Posterior cingulate gyrus (tissue), 11 donors: Measurements from ENCODE around the gene FXR2.

Experiments used
- DNase-seq, 10 donors: peaks; one replicate each; pipeline versions ENCODE4 v3.0.0 to v3.0.0-alpha.2; 2020 to 2021; ENCODE audit warnings: mixed read lengths in 3 of 10
- intact Hi-C: fragments of 100-400 bp; cut with DNase I; formaldehyde crosslinking; loops from one replicate; pipeline ENCODE4 v1.15.1; 2023

Gene FXR2

DNA sequence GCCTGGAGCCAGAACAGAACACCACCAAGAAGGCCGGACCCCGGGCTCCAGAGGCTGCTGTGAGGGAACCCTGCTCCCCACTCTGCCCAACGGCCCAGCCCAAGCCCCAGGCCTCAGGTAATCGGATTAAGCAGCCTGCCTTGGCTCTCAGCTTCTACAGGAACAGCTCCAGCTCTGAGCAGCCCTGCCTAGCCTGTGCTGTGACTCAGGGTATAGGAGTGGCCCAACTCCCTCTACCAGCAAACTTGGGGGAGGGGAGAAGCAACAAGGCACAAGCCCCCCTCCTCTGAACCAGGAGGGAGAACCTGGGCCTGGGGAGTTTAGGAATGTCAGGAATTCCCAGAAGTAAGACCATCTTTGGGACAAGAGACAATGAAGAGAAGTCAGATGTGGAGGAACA, 24.0 kb downstream of the FXR2 start:
- DNase-seq, result peak in 1 of 10 donors; percentile 42
- intact Hi-C loops, result no loop called here

DNA sequence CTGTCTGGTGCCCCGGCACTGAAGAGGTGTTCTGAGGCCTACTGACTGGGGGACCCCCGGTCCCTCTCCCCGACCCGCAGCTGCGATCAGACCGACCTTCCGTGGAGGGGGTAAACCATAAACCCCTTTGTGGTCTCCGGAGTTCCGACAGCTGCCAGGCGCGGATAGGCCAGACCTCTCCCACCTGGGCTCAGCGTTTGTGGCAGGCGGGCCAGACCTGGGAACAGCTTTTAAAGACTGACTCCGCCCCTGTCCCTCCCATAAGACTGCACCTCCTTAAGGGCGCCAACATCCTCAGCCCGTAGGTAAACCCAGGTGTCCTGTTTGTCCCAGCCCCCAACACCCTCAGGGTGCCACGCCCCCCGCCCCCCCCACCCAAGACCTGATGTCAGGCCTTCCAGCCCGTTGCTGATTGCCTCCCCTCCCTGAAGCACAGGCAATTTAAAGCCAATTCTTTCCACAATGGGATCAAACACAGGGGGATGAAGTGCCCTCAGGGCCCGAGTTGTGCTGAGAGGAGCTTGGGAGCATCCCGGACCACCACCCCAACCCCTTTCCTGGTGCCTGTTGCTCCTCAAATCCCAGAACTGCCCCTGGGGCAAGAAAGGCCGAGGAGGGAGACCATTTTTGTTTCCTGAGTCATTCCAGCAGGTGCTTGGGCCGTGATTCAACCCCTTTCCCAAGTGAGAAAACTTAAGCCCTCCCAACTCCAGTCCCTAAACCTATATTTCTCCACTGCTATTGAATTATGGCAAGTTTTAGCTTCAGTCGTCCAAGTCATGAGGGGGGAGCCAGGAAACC, 24.6 kb downstream of the FXR2 start, which contains the start of gene SOX15:
SOX15 (minus strand) TSS at position 204 of the 801 bp plus-strand sequence. CDS start 418 bp downstream, outside the sequence.
- intact Hi-C loops, result loop anchor here (10.0 kb wide), 1 partner anchor 155 kb away; the partner anchor contains the start of genes FGF11 and TMEM102

DNA sequence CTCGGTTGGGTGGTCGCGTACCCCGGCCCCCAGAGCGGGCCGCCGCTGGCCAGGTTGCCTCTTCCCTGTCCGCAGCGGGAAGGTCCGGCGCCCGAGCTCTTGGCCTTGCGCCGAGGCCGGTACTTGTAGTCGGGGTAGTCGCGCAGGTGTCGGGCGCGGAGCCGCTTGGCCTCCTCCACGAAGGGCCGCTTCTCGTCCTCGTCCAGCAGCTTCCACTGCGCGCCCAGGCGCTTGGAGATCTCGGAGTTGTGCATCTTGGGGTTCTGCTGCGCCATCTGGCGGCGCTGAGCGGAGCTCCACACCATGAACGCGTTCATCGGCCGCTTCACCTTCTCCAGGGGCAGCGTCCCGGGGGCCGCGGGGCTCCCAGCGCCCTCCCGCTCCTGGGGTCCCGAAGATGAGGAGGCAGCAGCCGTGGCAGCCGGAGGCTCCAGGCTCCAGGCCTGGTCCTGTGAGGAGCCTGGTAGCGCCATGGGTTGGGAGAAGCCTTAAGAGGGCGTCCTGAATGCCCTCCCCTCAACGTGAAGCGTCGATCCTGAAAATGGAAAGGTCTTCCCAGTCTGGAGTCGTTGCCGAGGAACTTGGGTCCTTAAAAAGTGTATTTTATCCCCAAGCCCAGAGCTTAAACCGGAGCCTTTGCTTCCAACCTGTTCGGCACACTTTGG, 25.4 kb downstream of the FXR2 start:
- DNase-seq, result peak; percentile 74 to 98 (median 88)
- intact Hi-C loops, result loop anchor here (10.0 kb wide), 1 partner anchor 155 kb away; the partner anchor contains the start of genes FGF11 and TMEM102

More for the DNA sequence above, 24.6 kb downstream of the FXR2 start, which contains the start of gene SOX15:
- DNase-seq, result peak in 1 of 10 donors; percentile 81

DNA sequence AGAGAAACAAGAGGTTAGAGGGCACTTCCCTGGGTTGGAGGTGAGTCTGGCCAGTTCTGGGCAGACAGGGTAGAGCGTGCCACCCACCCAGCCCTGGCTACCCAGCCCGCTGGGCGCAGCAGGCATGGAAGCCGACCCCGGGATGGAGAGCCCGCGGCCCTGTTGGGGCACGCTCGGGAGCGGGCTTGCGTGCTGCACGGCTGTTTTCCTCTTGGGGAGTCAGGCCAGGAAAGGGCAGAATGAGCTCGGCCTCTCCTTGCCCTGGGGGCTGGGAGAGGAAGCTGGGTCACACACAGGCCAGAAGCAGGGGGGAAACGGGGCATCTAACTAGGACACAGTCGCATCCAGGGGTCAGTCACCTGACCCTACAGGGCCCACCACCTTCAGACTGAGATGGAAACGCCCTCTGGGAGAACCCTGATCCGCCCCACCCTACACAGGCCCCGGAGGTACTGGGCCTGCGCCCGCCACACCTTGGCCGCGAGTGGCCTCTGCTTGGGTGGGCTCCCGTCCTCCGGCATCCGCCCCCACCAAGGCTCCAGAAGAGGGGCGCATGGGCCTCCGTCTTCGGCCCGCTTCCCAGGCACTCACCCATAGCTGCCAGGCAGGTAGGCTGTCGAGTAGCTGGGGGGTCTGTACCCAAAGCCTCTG, 26.0 kb downstream of the FXR2 start:
- intact Hi-C loops, result loop anchor here (10.0 kb wide), 1 partner anchor 154 kb away; the partner anchor contains the start of genes FGF11 and TMEM102
- peak in 2 of 10 donors; percentile 77 to 79 for DNase-seq

DNA sequence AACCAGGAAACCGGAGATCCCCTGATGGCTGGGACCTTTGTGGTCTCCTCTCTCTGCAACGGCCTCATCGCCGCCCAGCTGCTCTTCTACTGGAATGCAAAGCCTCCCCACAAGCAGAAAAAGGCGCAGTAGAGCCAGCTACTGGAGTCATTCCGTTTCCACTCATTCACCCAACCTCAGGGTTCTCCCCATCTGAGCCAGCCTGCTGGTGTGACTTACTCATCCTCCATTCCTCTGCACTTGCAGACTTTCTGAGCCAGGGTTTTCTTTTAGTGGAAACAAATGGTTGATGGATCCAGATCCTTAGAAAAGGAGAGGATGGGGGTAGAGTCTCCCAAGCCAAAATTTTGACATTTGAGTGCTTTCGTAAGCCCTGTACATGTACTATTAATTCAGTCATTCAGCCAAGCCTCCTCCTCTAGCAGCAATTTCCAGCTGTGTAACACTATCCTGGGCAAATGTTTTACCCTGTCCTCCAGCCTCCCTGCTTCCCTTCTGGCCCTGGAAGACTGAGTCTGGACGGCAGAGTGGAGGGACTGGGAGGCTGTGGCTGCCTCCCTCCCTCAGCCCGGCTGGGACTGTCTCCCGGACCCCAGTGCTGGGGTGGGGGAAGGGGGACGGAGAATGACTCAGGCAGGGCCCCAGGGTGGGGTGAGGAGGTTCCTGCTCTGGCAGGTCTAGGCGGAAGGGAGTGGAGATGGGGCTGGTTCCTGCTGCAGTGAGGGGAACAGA, 27.1 kb downstream of the FXR2 start:
- peak in 2 of 10 donors; percentile 69 to 81 for DNase-seq
- intact Hi-C loops, result loop anchor here (10.0 kb wide), 1 partner anchor 153 kb away; the partner anchor contains the start of genes FGF11 and TMEM102

DNA sequence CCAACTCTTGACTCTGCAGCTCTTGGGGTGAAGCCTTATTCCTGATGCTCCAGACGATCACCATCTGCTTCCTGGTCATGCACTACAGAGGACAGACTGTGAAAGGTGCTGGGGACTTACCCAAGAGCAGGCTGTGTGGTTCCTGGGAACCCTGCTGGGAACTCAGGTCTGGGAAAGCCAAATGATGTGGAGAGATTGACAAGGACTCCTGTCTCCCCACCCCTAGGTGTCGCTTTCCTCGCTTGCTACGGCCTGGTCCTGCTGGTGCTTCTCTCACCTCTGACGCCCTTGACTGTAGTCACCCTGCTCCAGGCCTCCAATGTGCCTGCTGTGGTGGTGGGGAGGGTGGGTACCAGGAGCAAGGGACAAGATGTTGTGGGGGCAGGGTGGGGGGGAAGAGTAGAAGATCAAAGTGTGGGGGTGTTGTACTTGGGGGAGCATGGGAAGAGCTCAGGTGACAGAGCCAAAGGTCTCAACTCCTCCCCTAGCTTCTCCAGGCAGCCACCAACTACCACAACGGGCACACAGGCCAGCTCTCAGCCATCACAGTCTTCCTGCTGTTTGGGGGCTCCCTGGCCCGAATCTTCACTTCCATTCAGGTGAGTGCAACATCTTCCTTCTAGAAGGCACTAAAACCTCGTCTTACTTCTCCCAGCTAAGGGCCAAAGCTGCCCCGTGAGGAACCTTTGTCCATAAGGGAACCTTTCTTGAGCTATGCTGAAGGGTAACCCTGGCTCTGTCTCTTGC, 27.9 kb downstream of the FXR2 start:
- intact Hi-C loops, result loop anchor here (10.0 kb wide), 1 partner anchor 152 kb away; the partner anchor contains the start of genes FGF11 and TMEM102
- DNase-seq, result peak in 2 of 10 donors; percentile 45

DNA sequence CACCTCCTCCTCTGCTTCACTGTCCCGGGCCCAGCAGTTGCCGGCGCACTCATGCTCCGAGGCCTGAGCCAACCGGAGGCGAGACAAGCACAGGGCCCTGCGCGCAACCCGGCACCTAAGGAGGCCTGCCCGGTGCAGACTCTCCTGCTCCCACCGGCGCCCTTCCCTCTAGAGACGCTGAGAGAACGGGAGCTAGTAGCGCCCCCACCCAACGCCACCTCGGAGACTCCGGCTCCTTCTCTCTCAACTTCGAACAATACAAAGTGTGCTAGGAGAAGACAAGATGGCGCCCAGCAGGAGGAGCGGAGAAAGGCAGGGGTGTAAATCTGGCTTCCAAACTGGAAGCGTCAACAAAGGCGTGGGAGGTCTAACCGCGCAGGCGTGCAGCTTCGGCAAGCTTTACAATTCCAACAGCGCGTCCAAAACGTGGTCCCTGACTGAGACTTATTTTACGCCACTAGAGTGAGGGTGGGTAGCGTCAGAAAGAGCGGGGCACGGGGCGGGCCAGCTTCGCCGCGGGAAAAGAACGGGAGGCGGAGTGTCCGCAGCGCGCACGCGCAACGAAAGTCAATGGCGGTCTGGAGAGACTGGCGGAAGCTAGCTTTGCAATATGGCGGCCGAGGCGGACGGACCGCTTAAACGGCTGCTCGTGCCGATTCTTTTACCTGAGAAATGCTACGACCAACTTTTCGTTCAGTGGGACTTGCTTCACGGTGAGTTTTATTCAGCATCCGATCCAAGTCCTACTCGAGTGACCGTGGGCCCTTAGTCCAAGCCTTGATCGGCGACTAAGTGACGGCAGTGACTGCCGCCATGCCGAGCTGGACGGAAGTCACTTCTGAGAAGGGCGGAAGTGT, 31.2 kb downstream of the FXR2 start, which contains the start of gene MPDU1:
MPDU1 (plus strand) TSS at position 600 of the 857 bp plus-strand sequence; CDS start at position 611, 11 bp downstream.
- peak; percentile 93 to 99 (median 95) for DNase-seq
- intact Hi-C loops, result loop anchor here (1.0 to 10.0 kb wide), 2 partner anchors 10 to 149 kb away; partner anchors contain the start of genes FGF11 and TMEM102

DNA sequence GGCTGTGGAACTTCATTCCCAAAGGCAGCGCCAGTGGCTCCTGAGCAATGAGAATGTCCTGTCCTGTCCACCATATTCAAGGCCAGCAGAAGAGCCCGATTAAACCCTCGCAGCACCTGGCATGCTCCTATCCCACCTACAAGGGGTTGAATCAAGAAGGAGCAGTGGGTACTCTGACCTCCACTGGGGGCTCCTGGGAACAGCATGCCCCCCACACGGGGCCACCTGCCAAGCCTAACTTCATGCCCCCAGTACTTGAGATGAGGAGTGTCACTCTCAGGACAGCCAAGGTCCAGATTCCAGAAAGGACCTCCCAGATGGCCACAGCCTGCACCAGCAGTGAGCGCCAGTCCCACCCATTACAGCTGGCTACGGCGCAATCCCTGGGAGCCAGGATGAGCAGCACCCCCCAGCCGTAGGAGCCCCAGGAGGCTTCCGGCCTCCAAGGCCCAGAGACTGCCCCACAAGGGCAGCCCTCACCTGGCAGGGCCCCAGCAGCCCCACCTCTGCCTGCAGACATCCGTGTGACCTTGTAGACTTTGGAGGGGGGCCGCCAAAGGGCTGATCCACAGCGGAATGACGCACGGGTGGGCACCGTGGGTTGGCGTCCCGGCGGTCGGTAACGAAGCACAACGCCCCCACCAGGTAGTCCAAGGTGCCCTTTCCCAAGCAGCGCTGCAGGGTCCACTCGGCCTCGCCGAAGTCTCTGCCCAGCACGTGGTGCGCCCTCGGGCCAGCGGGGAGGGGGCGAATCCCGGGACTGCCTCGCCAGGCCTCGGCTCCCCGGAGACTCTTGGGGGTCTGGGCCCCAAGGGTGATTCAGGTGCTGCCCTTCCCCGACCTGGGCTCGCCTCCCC, 32.1 kb downstream of the FXR2 start:
- intact Hi-C loops, result loop anchor here (1.0 to 10.0 kb wide), 2 partner anchors 9 to 148 kb away; partner anchors contain the start of genes FGF11 and TMEM102
- peak in 2 of 10 donors; percentile 71 to 88 for DNase-seq

DNA sequence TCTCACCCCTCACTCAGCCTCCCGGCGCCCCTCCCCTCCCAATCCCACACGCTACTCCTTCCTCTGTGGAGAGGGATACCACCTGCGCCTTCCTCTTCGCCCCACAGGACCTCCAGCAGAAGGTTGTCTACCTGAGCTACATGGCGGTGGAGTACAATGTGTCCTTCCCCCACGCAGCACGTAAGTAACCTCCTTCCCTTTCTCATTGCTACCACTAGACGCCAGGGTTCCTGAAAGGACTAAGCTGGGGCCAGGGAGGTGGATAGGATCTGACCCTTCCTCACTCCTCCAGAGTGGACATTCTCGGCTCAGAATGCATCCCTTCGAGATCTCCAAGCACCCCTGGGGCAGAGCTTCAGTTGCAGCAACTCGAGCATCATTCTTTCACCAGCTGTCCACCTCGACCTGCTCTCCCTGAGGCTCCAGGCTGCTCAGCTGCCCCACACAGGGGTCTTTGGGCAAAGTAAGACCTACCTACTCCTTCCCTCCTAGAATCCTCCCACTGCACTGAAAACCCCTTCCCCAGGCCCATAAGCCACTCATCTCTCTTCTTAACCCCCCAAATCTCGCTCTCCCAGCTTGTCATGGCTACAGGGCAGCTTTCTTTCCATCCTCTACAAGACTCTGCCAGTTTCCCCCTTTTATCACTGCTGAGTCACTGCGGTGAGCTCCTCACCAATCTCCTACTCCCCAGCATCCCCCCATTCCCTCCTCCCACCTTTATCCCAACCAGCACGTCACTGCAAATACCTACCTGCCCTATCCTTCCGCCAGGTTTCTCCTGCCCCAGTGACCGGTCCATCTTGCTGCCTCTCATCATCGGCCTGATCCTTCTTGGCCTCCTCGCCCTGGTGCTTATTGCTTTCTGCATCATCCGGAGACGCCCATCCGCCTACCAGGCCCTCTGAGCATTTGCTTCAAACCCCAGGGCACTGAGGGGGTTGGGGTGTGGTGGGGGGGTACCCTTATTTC, 33.8 kb downstream of the FXR2 start:
- peak in 1 of 10 donors; percentile 53 for DNase-seq
- intact Hi-C loops, result loop anchor here (10.0 kb wide), 1 partner anchor 146 kb away; the partner anchor contains the start of genes FGF11 and TMEM102

DNA sequence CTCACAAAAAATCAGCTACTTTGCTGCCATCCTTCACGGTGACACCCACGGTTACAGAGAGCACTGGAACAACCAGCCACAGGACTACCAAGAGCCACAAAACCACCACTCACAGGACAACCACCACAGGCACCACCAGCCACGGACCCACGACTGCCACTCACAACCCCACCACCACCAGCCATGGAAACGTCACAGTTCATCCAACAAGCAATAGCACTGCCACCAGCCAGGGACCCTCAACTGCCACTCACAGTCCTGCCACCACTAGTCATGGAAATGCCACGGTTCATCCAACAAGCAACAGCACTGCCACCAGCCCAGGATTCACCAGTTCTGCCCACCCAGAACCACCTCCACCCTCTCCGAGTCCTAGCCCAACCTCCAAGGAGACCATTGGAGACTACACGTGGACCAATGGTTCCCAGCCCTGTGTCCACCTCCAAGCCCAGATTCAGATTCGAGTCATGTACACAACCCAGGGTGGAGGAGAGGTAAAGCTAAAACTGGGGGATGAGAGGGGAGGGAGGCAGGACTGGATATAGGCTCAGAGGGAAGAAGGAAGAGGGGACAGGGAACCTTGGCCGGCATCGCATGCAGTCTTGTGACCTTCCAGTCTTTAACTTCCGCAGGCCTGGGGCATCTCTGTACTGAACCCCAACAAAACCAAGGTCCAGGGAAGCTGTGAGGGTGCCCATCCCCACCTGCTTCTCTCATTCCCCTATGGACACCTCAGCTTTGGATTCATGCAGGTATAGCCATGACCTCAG, 34.7 kb downstream of the FXR2 start:
- DNase-seq, result peak in 1 of 10 donors; percentile 43
- intact Hi-C loops, result loop anchor here (10.0 kb wide), 1 partner anchor 145 kb away; the partner anchor contains the start of genes FGF11 and TMEM102

DNA sequence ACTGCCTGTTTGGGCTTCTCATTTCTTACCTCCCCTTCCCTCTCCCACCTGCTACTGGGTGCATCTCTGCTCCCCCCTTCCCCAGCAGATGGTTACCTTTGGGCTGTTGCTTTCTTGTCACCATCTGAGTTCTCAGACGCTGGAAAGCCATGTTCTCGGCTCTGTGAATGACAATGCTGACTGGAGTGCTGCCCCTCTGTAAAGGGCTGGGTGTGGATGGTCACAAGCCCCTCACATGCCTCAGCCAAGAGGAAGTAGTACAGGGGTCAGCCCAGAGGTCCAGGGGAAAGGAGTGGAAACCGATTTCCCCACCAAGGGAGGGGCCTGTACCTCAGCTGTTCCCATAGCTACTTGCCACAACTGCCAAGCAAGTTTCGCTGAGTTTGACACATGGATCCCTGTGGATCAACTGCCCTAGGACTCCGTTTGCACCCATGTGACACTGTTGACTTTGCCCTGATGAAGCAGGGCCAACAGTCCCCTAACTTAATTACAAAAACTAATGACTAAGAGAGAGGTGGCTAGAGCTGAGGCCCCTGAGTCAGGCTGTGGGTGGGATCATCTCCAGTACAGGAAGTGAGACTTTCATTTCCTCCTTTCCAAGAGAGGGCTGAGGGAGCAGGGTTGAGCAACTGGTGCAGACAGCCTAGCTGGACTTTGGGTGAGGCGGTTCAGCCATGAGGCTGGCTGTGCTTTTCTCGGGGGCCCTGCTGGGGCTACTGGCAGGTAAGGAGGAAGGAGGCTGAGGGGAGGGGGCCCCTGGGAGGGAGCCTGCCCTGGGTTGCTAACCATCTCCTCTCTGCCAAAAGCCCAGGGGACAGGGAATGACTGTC, 35.5 kb downstream of the FXR2 start, which contains the start of gene CD68:
CD68 (plus strand) TSS at position 638 of the 833 bp plus-strand sequence; CDS start at position 678, 40 bp downstream.
- intact Hi-C loops, result no loop called here
- DNase-seq, result peak in 1 of 10 donors; percentile 34

DNA sequence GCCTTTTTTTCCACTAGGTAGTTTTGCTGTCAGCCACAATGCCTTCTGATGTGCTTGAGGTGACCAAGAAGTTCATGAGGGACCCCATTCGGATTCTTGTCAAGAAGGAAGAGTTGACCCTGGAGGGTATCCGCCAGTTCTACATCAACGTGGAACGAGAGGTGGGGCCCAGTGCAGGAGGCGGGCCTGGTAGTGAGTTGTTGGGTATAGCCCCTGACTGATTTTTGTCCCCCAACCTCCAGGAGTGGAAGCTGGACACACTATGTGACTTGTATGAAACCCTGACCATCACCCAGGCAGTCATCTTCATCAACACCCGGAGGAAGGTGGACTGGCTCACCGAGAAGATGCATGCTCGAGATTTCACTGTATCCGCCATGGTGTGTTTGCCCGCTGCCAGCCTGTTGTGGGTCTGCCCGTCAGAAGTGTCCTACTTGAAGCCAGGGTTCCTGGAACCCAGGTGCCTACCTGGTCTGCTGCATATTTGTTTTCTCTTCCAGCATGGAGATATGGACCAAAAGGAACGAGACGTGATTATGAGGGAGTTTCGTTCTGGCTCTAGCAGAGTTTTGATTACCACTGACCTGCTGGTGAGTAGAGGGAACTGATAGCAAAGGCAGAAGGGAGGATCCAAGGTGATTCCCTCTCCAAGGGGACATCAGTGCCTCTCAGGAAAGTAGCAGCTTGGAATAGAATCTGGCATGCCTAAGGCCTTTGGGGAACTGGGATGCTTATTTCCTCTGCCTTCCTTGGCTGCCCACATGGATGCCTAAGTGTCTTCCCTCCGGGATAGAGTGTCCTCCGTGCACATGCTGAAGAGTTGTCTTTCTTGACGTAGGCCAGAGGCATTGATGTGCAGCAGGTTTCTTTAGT, 37.1 kb downstream of the FXR2 start:
- intact Hi-C loops, result no loop called here
- DNase-seq, result peak in 2 of 10 donors; percentile 35 to 43
